Activated CD8-positive, alpha-beta T cell treated with anti-CD3 and anti-CD28 coated beads for 36 hours (primary cell): ENCODE measurements around the gene SUCLA2. TPM values are rescaled to one million over a fixed set of nuclear protein-coding genes. Genes with fewer than 3 reads are reported as not detected.
"Not testable (repeated sequence)": the region's sequence is repeated elsewhere in the genome, so short reads cannot be mapped to it uniquely, and the experiment has no call there.

Experiments
- ATAC-seq: fragments of 200-7000 bp; cut with Tn5 transposase; one replicate; pipeline ENCODE4 v1.10.0; 2021; ENCODE audit warnings: mild to moderate bottlenecking, moderate library complexity
- CTCF ChIA-PET: fragments of 350-600 bp; sonication (Branson Sonifier 250); formaldehyde crosslinking; loops from one replicate; lab custom pipeline; 2021; ENCODE audit warnings: antibody characterized with exemption; lab: Charles Lee
- POLR2A ChIA-PET: fragments of 350-600 bp; sonication (Branson Sonifier 250); formaldehyde crosslinking; loops from one replicate; lab custom pipeline; 2021; ENCODE audit warnings: antibody characterized with exemption; lab: Charles Lee
- DNase-seq: peaks from one replicate; pipeline ENCODE4 v3.0.0-alpha.2; 2020
- H3K27ac Mint-ChIP-seq: one replicate; pipeline ENCODE4 v1.8.0; 2021; ENCODE audit warnings: mild to moderate bottlenecking, mixed read lengths
- H3K27me3 Mint-ChIP-seq: one replicate; pipeline ENCODE4 v1.8.0; 2021; ENCODE audit warnings: mixed read lengths
- H3K36me3 Mint-ChIP-seq: one replicate; pipeline ENCODE4 v1.8.0; 2021; ENCODE audit warnings: low read depth, mixed read lengths
- H3K4me1 Mint-ChIP-seq: one replicate; pipeline ENCODE4 v1.8.0; 2021; ENCODE audit warnings: low read depth, mixed read lengths
- H3K4me3 Mint-ChIP-seq: one replicate; pipeline ENCODE4 v1.8.0; 2021; ENCODE audit warnings: mild to moderate bottlenecking, moderate library complexity, mixed read lengths
- H3K9me3 Mint-ChIP-seq: one replicate; pipeline ENCODE4 v1.8.0; 2021; ENCODE audit warnings: mixed read lengths
- CTCF ChIP-seq: fragments of 200-600 bp; IDR thresholded peaks from one replicate; pipeline ENCODE4 v1.8.0; 2022; ENCODE audit warnings: antibody characterized with exemption, mild to moderate bottlenecking
- intact Hi-C: fragments of 100-400 bp; cut with micrococcal nuclease; formaldehyde crosslinking; loops from one replicate; pipeline ENCODE4 v1.10.0; 2022
- total RNA-seq, 2 experiments: library from RNA; stranded (reverse); gene quantifications; one replicate each; pipeline ENCODE4 v1.2.3, GENCODE V29; 2021

Gene SUCLA2
- total RNA-seq, 2 experiments from 2014 or later, result 42.2 to 44.7 TPM

DNA sequence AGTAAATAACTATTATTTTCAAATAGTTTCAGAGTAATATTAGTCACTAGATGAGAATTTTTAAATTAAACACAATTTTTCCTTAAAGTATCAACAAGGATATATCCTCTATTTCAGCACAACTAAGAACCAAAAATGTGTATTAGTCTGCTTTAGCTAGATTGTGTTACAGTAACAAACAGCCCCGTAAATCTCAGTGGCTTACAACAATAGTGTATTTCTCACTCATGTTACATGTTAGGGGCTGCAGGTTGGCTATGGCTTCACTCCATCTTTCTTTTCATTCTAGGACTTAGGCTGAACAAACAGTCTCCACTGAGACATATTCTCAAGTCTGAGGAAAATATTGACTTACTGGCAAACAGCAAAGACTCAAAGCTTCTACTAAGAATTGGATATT is 11.6 kb upstream of the SUCLA2 start:
- no peak for TF ChIP-seq CTCF
- H3K9me3 Mint-ChIP-seq, result no peaks in the 10 kb centered on the region
- H3K4me1 Mint-ChIP-seq, result no peaks in the 10 kb centered on the region
- intact Hi-C loops, result no loop called here
- no peaks in the 10 kb centered on the region for H3K27me3 Mint-ChIP-seq
- H3K4me3 Mint-ChIP-seq, result no peak overlapping the region
- ChIA-PET POLR2A (no interaction called here), CTCF (no interaction called here)
- no peak for DNase-seq
- no peak overlapping the region for H3K27ac Mint-ChIP-seq
- H3K36me3 Mint-ChIP-seq, result peaks cover 4% of the 10 kb centered on the region
- no peak for ATAC-seq

DNA sequence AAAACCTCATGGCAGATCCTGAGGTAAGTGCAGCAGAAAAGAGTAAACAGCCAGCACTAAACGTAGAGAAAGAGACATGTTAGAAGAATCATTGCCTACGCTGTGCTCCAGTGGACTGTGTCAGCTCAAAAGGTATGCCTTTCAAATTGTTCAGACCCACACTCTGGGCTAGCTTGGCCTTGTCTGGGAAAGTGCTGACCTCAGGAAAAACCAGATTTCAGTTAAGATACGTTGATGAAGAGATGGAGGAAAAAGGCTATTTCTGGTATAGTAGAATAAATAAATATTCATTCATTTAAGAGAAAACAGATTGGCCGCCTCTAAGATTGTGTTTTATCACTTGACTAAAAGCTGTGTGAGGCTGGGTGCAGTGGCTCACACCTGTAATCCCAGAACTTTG is 9.6 kb upstream of the SUCLA2 start:
- intact Hi-C loops, result no loop called here
- no peaks in the 10 kb centered on the region for H3K9me3 Mint-ChIP-seq
- CTCF ChIA-PET, result no interaction called here
- H3K27me3 Mint-ChIP-seq, result no peaks in the 10 kb centered on the region
- H3K27ac Mint-ChIP-seq, result no peak overlapping the region
- peaks cover 4% of the 10 kb centered on the region for H3K36me3 Mint-ChIP-seq
- no peak for TF ChIP-seq CTCF
- POLR2A ChIA-PET, result no interaction called here
- H3K4me3 Mint-ChIP-seq, result no peak overlapping the region
- no peak for ATAC-seq
- no peak for DNase-seq
- no peaks in the 10 kb centered on the region for H3K4me1 Mint-ChIP-seq

GRCh38 chr13:48009284-48009683 is 8.2 kb upstream of the SUCLA2 start:
- Mint-ChIP-seq H3K27me3 (no peaks in the 10 kb centered on the region), H3K9me3 (no peaks in the 10 kb centered on the region), H3K27ac (no peak overlapping the region), H3K36me3 (peaks cover 4% of the 10 kb centered on the region), H3K4me3 (no peak overlapping the region), H3K4me1 (no peaks in the 10 kb centered on the region)
- DNase-seq (no peak), ATAC-seq (no peak)
- CTCF ChIA-PET, result no interaction called here
- POLR2A ChIA-PET, result no interaction called here
- TF ChIP-seq CTCF, result no peak
- intact Hi-C loops, result no loop called here

GRCh38 chr13:48006396-48006795 is 5.3 kb upstream of the SUCLA2 start:
- Mint-ChIP-seq H3K27me3 (no peaks in the 10 kb centered on the region), H3K36me3 (peaks cover 2% of the 10 kb centered on the region), H3K9me3 (no peaks in the 10 kb centered on the region), H3K4me3 (no peak overlapping the region), H3K4me1 (peaks cover 5% of the 10 kb centered on the region), H3K27ac (no peak overlapping the region)
- TF ChIP-seq CTCF, result no peak
- no peak for ATAC-seq
- DNase-seq, result no peak
- POLR2A ChIA-PET, result no interaction called here
- intact Hi-C loops, result no loop called here
- CTCF ChIA-PET, result interaction anchor here (1.5 to 1.7 kb wide), 2 partner anchors 8 to 11 kb away, joined by 3 to 4 read pairs; no protein-coding TSS in a partner anchor

DNA sequence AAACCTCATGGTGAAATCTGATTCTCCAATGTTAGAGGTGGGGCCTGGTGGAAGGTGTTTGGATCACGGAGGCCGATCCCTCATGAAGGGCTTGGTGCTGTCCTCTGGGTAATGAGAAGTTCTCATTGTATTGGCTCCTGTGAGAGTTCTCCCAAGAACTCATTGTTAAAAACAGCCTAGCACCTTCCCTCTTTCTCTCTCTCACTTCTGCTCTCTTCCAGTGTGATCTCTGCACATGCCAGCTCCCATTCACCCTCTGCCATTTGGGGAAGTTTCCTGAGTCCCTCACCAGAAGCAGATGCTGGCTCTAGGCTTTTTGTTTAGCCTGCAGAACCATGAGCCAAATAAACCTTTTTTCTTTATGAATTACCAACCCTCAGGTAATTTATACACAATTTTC is 3.1 kb upstream of the SUCLA2 start:
- TF ChIP-seq CTCF, result no peak
- intact Hi-C loops, result no loop called here
- CTCF ChIA-PET, result no interaction called here
- Mint-ChIP-seq H3K4me3 (no peak overlapping the region), H3K9me3 (no peaks in the 10 kb centered on the region), H3K27me3 (no peaks in the 10 kb centered on the region), H3K4me1 (peaks cover 13% of the 10 kb centered on the region), H3K36me3 (no peaks in the 10 kb centered on the region), H3K27ac (no peak overlapping the region)
- DNase-seq (no peak), ATAC-seq (no peak)
- POLR2A ChIA-PET, result no interaction called here

GRCh38 chr13:48001999-48002398 is 926 bp upstream of the SUCLA2 start:
- Mint-ChIP-seq H3K4me3 (peak overlapping the region; percentile 90), H3K4me1 (peaks cover 27% of the 10 kb centered on the region), H3K27ac (peak overlapping the region; percentile 88)
- POLR2A ChIA-PET, ATAC-seq, H3K27me3 Mint-ChIP-seq, H3K36me3 Mint-ChIP-seq, intact Hi-C loops, H3K9me3 Mint-ChIP-seq: not testable (repeated sequence)
- CTCF ChIA-PET, result interaction anchor here (1.5 kb wide), 1 partner anchor 36 kb away, joined by 5 read pairs; the partner anchor contains the start of gene NUDT15
- DNase-seq, result peak; percentile 5
